D721Med (cell line): ENCODE data around the gene CTTNBP2NL.

Experiments used
- DNase-seq: peaks from one replicate; pipeline ENCODE4 v3.0.0; 2011; ENCODE audit warnings: low spot score; ENCODE audit not compliant: insufficient read length
- FAIRE-seq: peaks from 2 replicates; lab custom pipeline; 2011; peaks lifted over from hg19 to GRCh38; lab: Jason Lieb, UNC
- TF ChIP-seq, protein P1 (sequence below): IDR thresholded peaks from 2 replicates; pipeline ENCODE4 v1.5.1; 2012; ENCODE audit warnings: mild to moderate bottlenecking, control low read depth; ENCODE audit not compliant: insufficient read depth; ENCODE audit errors: missing control alignments

The CTTNBP2NL gene

DNA sequence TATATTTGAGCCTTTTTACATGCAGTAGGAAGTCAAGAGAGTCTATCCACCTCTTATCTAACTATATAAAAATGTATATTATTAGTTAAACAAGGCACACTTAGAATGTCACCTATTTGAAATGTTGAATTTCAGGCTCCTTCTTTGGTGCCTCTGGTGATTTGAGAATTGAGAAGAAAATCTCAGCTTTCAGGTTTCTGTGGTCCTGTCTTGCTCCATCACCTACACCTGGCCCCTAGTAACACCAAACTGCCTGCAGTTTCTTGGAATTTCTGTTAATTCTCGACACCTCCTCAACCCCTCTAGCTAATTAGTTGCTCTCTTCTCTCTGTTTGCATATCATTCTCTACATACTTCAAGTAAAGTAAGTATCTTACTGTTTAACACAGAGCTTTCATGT lies 57.9 kb downstream of the CTTNBP2NL start:
- FAIRE-seq (no peak), DNase-seq (no peak)
- TF ChIP-seq, protein P1, sequence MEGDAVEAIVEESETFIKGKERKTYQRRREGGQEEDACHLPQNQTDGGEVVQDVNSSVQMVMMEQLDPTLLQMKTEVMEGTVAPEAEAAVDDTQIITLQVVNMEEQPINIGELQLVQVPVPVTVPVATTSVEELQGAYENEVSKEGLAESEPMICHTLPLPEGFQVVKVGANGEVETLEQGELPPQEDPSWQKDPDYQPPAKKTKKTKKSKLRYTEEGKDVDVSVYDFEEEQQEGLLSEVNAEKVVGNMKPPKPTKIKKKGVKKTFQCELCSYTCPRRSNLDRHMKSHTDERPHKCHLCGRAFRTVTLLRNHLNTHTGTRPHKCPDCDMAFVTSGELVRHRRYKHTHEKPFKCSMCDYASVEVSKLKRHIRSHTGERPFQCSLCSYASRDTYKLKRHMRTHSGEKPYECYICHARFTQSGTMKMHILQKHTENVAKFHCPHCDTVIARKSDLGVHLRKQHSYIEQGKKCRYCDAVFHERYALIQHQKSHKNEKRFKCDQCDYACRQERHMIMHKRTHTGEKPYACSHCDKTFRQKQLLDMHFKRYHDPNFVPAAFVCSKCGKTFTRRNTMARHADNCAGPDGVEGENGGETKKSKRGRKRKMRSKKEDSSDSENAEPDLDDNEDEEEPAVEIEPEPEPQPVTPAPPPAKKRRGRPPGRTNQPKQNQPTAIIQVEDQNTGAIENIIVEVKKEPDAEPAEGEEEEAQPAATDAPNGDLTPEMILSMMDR = no peak

DNA sequence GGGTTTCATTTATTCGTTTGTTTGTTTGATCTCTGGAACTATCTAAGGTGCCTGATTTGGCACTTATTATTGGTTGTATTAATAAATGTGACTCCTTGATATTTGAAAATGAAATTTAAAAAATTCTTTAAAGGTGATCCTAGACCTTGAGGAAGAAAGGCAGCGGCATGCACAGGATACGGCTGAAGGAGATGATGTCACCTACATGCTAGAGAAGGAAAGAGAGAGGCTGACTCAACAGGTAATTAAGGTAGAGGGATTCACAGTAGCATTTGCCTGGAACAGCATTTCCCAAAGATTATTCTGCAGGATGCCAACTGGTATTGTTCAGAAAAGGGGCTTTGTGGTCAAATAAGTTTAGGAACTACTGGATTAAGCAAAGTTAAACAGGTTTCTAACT lies 58.3 kb downstream of the CTTNBP2NL start:
- TF ChIP-seq, protein P1 = no peak
- FAIRE-seq = no peak
- no peak for DNase-seq

DNA sequence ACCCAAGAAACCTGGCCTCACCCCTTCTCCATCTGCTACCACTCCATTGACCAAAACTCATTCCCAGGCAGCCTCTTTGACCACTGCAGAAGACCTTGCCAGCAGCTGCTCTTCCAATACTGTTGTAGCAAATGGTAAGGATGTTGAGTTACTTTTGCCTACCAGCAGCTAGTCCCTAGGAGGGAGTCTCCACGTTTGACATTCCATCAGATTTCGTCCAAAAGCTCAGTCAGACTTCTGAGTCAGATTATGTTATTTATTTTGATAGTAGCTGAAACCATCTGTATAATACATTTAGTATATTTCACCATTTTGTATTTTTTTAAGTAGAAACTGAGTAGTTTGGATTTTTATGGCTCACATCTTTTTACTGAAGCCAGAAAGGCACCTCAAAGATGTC lies 61.2 kb downstream of the CTTNBP2NL start:
- TF ChIP-seq, protein P1 = no peak
- DNase-seq (no peak), FAIRE-seq (no peak)

DNA sequence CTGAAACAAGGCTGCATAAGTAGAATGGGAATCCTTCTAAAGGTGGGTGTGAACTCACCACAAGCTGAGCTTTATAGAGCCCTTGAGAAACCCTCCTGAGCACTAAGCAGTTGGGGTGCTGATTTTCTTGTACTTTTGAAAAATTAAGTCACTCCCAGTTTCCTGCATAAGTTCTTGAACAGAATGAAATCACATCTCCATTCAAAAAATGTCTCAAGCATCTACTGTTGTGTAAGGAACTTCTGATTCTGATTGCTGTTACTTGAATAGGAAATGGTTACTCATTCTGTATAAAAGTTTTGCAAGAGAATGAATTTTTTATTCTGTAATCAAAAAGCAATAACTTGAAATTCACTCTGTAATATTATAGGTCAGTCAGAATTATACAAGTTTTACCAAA lies 61.9 kb downstream of the CTTNBP2NL start:
- FAIRE-seq (no peak), DNase-seq (no peak)
- TF ChIP-seq, protein P1 = no peak

DNA sequence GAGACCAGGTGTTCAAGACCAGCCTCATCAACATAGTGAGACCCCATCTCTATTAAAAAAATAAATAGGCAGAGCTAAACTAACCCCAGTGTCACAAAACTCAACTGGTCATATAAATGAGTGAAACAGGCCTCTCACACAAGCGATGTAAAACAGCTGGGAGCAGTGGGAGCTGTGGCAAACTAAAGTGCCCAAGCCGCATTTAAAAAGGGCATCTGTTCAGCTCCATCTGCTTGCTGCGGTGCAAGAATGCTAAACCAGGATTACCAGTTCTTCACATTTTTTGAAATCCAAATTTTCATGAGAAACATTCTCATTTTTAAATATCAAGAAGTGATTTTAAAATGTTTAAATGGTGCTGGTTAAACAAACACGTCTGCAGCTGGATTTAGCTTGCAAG lies 62.7 kb downstream of the CTTNBP2NL start:
- FAIRE-seq = no peak
- TF ChIP-seq, protein P1 = no peak
- no peak for DNase-seq

DNA sequence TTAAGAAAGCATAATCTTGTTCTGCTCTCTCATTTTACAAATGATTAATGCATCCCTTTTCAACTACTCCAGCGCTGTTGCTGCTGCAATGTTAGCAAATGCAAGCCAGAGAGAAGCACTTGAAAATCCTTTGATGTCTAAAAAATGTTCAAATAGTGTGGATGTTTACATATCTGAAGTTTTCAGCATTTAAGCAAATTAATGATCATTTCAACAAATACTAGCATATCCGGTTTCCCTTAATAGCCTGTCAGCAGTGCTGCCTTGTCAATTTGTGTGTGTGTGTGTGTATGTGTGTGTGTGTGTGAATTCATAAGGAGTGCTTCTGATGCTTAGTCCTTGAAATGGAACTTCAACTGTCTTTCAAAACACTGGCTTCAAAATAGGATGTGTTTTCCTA lies 64.6 kb downstream of the CTTNBP2NL start:
- FAIRE-seq (no peak), DNase-seq (no peak)
- TF ChIP-seq, protein P1 = no peak

DNA sequence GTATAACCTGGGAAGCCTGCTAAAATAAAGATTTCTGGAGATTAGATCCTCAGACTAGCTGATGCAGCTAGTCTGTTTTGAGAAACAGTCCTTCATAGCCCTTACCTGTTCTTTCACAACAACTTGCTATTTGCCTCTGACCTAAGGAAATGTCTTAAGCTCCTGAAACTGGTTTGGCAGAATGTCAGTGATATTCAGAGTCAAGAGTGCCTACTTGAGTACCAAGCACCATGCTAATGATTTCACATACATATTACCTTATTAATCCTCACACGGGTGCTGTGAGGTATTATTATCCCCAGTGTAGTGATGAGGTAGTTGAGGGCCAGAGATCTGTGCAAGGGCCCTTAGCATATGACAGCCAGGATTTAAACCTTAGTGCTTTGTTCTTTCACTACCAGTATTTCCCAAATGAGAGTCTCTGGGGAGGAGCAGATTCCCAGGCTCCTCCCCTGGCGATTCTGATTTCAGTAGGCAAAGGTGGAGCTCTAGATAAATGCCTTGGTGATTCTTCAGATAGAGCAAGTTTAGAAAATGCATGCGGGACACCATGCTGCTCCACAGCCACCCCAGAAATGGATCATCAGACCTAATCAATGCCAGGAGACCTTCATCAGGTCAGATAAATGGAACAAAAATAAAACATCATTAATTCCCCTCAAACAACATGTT lies 65.3 kb downstream of the CTTNBP2NL start:
- no peak for DNase-seq
- no peak for FAIRE-seq
- TF ChIP-seq, protein P1 = no peak
